Measurements from ENCODE around the gene JAM3.
A peak's percentile ranks its signal among the peaks of the same experiment; 100 is the strongest.

JAM3 gene

GRCh38 chr11:134120143-134120850, 51.4 kb downstream of the JAM3 start:
- no peak for TF ChIP-seq CTCF (IDR thresholded peaks at IDR 0.05; ENCODE audit: low read depth, low read length)
- Histone ChIP-seq H3K4me1 (peaks cover 17% of the 10 kb centered on the region), H3K27me3 (no peaks in the 10 kb centered on the region), H3K36me3 (no peaks in the 10 kb centered on the region), H3K4me3 (ENCODE audit: low read depth, low read length) (no peak overlapping the region), H3K9me3 (no peaks in the 10 kb centered on the region)
- no peak for DNase-seq

- no peaks in the 10 kb centered on the region for H3K27me3 ChIP-seq
- no peaks in the 10 kb centered on the region for H3K9me3 ChIP-seq
- H3K4me3 ChIP-seq (ENCODE audit: low read depth, low read length), result no peak overlapping the region
- no peak for TF ChIP-seq CTCF (IDR thresholded peaks at IDR 0.05; ENCODE audit: low read depth, low read length)
- DNase-seq, result peak; percentile 31
- no peaks in the 10 kb centered on the region for H3K36me3 ChIP-seq
- H3K4me1 ChIP-seq, result peaks cover 24% of the 10 kb centered on the region
Measured at GRCh38 chr11:134120921-134121526, 52.2 kb downstream of the JAM3 start.

- H3K4me1 ChIP-seq, result peaks cover 19% of the 10 kb centered on the region
- peak; percentile 78 for DNase-seq
Measured at GRCh38 chr11:134124660-134125451, 56.0 kb downstream of the JAM3 start.

DNA sequence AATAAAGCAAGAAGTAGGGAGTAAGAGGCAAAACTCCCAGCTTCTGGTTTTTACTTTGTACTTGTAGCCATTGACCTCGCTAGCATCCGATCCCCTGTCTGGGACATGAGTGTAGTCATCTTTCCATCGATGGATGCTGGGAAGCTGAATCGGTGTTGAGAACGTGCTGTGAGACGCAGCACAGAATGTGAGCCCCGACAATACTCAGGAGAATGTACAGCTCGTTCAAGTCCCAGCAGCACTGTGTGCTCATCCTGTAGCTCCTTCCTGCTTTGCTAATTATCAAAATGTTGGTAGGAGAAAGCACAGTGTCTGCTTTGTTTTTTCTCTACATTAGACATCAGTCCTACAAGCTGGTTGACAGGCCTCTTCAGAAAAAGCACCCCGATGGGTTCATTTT, 56.6 kb downstream of the JAM3 start:
- no peaks in the 10 kb centered on the region for H3K27me3 ChIP-seq
- no peak for DNase-seq
- H3K4me3 ChIP-seq (ENCODE audit: low read depth, low read length), result no peak overlapping the region; the same call in 1 of the 2 replicates

More at GRCh38 chr11:134124660-134125451, 56.0 kb downstream of the JAM3 start:
- Histone ChIP-seq H3K9me3 (no peaks in the 10 kb centered on the region), H3K27me3 (no peaks in the 10 kb centered on the region), H3K36me3 (no peaks in the 10 kb centered on the region; the same call in 1 of the 2 replicates), H3K4me3 (ENCODE audit: low read depth, low read length) (peak overlapping the region; percentile 62)
- no peak for TF ChIP-seq CTCF (IDR thresholded peaks at IDR 0.05; ENCODE audit: low read depth, low read length)

DNA sequence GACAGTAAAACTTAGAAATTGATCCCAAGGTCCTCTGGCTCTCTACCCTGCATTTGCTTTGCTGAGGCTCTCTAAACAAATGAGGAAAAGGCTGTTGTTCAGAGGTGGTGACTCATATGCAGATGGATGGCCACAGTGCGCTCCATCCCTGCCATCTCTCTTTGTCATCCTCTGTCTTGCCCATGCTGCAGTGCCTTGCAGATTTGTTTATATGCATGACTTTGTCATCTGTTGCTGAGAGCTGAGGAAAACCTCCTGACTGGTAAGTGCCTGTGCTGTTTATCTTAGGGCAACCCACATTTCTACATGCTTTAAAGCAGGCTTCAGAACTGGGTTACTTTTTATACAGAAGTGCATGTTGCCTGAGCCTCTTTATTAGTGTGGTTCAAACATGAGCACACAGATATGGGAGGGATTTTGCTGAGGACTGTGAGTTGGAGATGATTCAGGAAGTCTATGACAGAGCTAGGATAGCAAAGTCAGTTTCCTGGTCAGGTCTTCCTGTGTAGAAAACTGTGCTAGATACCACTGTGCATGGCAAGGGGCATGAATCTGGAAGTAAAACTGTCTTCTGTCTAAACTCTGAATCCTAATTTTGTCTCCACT, 57.4 kb downstream of the JAM3 start:
- no peak for TF ChIP-seq CTCF (IDR thresholded peaks at IDR 0.05; ENCODE audit: low read depth, low read length)
- peak; percentile 50 for DNase-seq
- H3K27me3 ChIP-seq, result no peaks in the 10 kb centered on the region

More for the DNA sequence above, 56.6 kb downstream of the JAM3 start:
- H3K4me1 ChIP-seq, result peaks cover 14% of the 10 kb centered on the region
- H3K9me3 ChIP-seq, result no peaks in the 10 kb centered on the region
- no peaks in the 10 kb centered on the region; the same call in 1 of the 2 replicates for H3K36me3 ChIP-seq
- TF ChIP-seq CTCF (IDR thresholded peaks at IDR 0.05; ENCODE audit: low read depth, low read length), result no peak

More for the DNA sequence above, 57.4 kb downstream of the JAM3 start:
- no peak overlapping the region for H3K4me3 ChIP-seq (ENCODE audit: low read depth, low read length)
- H3K4me1 ChIP-seq, result peaks cover 8% of the 10 kb centered on the region; the same call in 1 of the 2 replicates
- no peaks in the 10 kb centered on the region; the same call in 1 of the 2 replicates for H3K9me3 ChIP-seq
- H3K36me3 ChIP-seq, result no peaks in the 10 kb centered on the region; the same call in 1 of the 2 replicates
